ENCODE data around the gene APLP2.
"Not testable (repeated sequence)": the region's sequence is repeated elsewhere in the genome, so short reads cannot be mapped to it uniquely, and the experiment has no call there.

Gene APLP2

DNA sequence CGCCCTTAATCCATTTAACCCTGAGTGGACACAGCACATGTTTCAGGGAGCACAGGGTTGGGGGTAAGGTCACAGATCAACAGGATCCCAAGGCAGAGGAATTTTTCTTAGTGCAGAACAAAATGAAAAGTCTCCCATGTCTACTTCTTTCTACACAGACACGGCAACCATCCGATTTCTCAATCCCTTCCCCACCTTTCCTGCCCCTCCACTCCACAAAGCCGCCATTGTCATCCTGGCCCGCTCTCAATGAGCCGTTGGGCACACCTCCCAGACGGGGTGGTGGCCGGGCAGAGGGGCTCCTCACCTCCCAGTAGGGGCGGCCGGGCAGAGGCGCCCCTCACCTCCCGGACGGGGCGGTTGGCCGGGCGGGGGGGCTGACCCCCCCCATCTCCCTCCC lies 20.8 kb downstream of the APLP2 start:
- peaks cover 19% of the 10 kb centered on the region for H3K4me1 ChIP-seq (ENCODE audit: insufficient read depth, low read length)
- 96% methylated on average over 15 of the region's 16 CpGs for WGBS
- not testable (repeated sequence) for H3K9ac ChIP-seq (ENCODE audit: low read depth, low read length)

DNA sequence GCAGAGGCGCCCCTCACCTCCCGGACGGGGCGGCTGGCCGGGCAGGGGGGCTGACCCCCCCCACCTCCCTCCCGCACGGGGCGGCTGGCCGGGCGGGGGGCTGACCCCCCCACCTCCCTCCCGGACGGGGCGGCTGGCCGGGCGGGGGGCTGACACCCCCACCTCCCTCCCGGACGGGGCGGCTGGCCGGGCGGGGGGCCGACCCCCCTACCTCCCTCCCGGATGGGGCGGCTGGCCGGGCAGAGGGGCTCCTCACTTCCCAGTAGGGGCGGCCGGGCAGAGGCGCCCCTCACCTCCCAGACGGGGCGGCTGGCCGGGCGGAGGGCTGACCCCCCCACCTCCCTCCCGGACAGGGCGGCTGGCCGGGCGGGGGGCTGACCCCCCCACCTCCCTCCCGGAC lies 21.5 kb downstream of the APLP2 start:
- H3K36me3 ChIP-seq (ENCODE audit: insufficient read depth, low read length); H3K27me3 ChIP-seq (ENCODE audit: insufficient read depth, low read length); H3K9me3 ChIP-seq (ENCODE audit: insufficient read depth, low read depth, low read length); H3K9ac ChIP-seq (ENCODE audit: low read depth, low read length); H3K4me3 ChIP-seq (ENCODE audit: low read length); H3K27ac ChIP-seq (ENCODE audit: low read depth, low read length): not testable (repeated sequence)
- H3K4me1 ChIP-seq (ENCODE audit: insufficient read depth, low read length) = peaks cover 19% of the 10 kb centered on the region
- WGBS = 92% methylated on average over 15 of the region's 36 CpGs

More for the DNA sequence above, 20.8 kb downstream of the APLP2 start:
- not testable (repeated sequence) for H3K27me3 ChIP-seq (ENCODE audit: insufficient read depth, low read length); H3K9me3 ChIP-seq (ENCODE audit: insufficient read depth, low read depth, low read length); H3K27ac ChIP-seq (ENCODE audit: low read depth, low read length); H3K4me3 ChIP-seq (ENCODE audit: low read length); H3K36me3 ChIP-seq (ENCODE audit: insufficient read depth, low read length)

DNA sequence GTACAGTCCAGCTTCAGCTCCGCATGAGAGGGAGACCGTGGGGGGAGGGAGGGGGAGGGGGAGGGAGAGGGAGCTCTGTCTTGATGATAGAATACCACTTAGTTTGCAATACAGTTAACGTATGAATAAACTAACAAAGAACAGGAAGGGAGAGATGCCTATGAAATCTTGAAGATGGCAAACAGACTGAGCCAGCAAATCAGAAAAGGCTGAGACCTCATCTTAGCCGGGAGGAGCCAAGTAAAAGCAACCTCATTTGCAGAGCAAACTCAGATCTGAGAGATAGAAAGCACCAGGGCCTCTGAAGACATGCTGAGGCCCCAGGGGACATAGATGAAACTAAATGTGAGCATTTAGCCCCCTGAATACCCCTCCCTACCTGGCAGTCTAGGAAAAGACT lies 23.0 kb downstream of the APLP2 start:
- Histone ChIP-seq H3K4me1 (ENCODE audit: insufficient read depth, low read length) (peaks cover 7% of the 10 kb centered on the region; the same call in 1 of the 2 replicates), H3K4me3 (ENCODE audit: low read length) (no peak overlapping the region), H3K36me3 (ENCODE audit: insufficient read depth, low read length) (no peaks in the 10 kb centered on the region), H3K27ac (ENCODE audit: low read depth, low read length) (no peak overlapping the region), H3K9ac (ENCODE audit: low read depth, low read length) (no peak overlapping the region), H3K27me3 (ENCODE audit: insufficient read depth, low read length) (no peaks in the 10 kb centered on the region), H3K9me3 (ENCODE audit: insufficient read depth, low read depth, low read length) (0 out of 2 replicates have a peak, but pooled peaks cover 6% of the 10 kb centered on the region)
- 89% methylated on average over 4 of the region's 4 CpGs for WGBS

DNA sequence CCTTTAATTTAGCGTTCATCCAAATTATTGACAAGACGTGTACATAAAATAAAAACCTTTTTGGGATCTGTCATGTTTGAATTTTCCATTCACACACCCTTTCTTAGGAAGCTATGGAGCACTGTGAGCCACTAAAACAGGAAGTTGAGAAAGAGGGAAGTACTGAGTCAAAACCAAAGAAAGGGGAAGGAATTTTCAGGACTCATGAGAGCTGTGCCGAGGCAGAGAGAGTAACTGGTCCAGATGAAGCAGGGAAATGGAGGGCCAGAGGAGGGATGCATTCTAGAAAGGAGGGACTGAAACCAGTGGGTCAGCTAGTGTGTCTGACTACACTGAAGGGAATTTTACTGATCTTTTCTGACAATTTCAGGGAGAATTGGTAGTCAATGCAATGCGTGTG lies 24.9 kb downstream of the APLP2 start:
- H3K9ac ChIP-seq (ENCODE audit: low read depth, low read length) = no peak overlapping the region
- no peaks in the 10 kb centered on the region for H3K36me3 ChIP-seq (ENCODE audit: insufficient read depth, low read length)
- H3K4me3 ChIP-seq (ENCODE audit: low read length) = no peak overlapping the region
- H3K9me3 ChIP-seq (ENCODE audit: insufficient read depth, low read depth, low read length) = 0 out of 2 replicates have a peak, but pooled peaks cover 3% of the 10 kb centered on the region
- no peak overlapping the region for H3K27ac ChIP-seq (ENCODE audit: low read depth, low read length)
- WGBS = 93% methylated on average over 4 of the region's 4 CpGs
- no peaks in the 10 kb centered on the region for H3K27me3 ChIP-seq (ENCODE audit: insufficient read depth, low read length)
- no peaks in the 10 kb centered on the region; the same call in 1 of the 2 replicates for H3K4me1 ChIP-seq (ENCODE audit: insufficient read depth, low read length)

DNA sequence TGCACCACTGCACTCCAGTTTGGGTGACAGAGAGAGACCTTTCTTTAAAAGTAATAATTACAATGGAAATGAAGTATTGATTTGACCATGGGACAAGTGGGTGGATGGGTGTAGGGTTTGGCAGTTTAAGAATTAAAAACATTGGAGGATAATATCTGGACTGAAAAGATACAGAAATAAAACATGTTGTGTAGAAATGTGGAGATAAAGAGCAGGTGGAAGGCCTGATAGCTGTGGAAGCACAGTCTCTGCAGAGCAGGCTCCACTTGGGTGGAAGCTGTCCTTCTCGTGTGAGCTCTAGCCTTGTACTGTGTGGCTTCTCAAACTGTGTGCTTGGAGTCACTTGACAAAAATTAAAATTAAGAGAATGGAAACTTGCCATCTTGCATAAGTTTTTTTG lies 25.6 kb downstream of the APLP2 start:
- H3K36me3 ChIP-seq (ENCODE audit: insufficient read depth, low read length) = no peaks in the 10 kb centered on the region
- H3K9me3 ChIP-seq (ENCODE audit: insufficient read depth, low read depth, low read length) = no peaks in the 10 kb centered on the region
- no peak overlapping the region for H3K27ac ChIP-seq (ENCODE audit: low read depth, low read length)
- no peaks in the 10 kb centered on the region; the same call in 1 of the 2 replicates for H3K4me1 ChIP-seq (ENCODE audit: insufficient read depth, low read length)
- no peak overlapping the region for H3K4me3 ChIP-seq (ENCODE audit: low read length)
- H3K9ac ChIP-seq (ENCODE audit: low read depth, low read length) = no peak overlapping the region
- 95% methylated on average over 1 of the region's 1 CpG for WGBS
- H3K27me3 ChIP-seq (ENCODE audit: insufficient read depth, low read length) = no peaks in the 10 kb centered on the region

DNA sequence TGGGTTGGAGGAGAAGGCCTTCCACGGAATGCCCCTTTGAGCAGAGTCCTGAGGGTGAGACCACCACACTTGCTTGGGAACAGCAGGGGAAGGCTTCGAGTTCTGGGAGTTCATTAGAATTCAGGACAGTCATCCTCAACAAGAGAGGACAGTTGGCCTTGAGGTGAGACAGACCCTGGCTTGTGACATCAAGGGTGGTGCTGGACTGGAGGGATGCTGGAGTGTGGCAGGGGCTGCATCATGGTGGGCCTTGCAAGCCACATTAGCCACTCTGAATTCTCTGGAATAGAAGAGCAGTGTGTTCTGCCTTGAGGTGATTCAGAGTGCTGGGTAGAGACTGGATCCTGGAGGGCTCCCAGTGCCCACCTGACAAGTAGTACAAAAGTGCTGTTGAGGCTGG lies 26.3 kb downstream of the APLP2 start:
- 94% methylated on average over 2 of the region's 2 CpGs for WGBS
- H3K4me3 ChIP-seq (ENCODE audit: low read length) = no peak overlapping the region
- no peaks in the 10 kb centered on the region for H3K9me3 ChIP-seq (ENCODE audit: insufficient read depth, low read depth, low read length)
- H3K4me1 ChIP-seq (ENCODE audit: insufficient read depth, low read length) = no peaks in the 10 kb centered on the region; the same call in 1 of the 2 replicates
- H3K9ac ChIP-seq (ENCODE audit: low read depth, low read length) = no peak overlapping the region
- H3K36me3 ChIP-seq (ENCODE audit: insufficient read depth, low read length) = no peaks in the 10 kb centered on the region
- H3K27ac ChIP-seq (ENCODE audit: low read depth, low read length) = no peak overlapping the region
- no peaks in the 10 kb centered on the region for H3K27me3 ChIP-seq (ENCODE audit: insufficient read depth, low read length)

DNA sequence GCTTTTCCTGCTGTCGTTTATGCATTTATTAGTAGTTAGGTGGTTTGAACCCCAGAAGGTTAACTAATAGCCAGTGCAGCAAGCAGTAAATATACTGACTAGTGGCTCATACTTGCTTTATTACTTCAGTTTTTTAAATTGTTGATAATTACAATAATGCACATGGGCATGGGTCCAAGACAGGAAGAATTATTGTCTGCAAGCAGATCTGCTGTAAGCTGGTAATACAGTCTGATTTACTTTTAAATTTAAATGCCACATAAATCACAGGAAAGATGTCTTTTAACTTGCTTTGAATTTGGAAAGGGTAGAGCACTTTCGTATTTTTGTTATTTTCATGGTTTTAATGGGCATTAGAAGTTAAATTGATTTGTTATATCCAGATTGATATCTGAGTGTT lies 27.1 kb downstream of the APLP2 start:
- no peaks in the 10 kb centered on the region for H3K27me3 ChIP-seq (ENCODE audit: insufficient read depth, low read length)
- H3K9me3 ChIP-seq (ENCODE audit: insufficient read depth, low read depth, low read length) = no peaks in the 10 kb centered on the region
- no peaks in the 10 kb centered on the region for H3K36me3 ChIP-seq (ENCODE audit: insufficient read depth, low read length)
- no peak overlapping the region for H3K27ac ChIP-seq (ENCODE audit: low read depth, low read length)
- 97% methylated on average over 2 of the region's 2 CpGs for WGBS
- H3K4me1 ChIP-seq (ENCODE audit: insufficient read depth, low read length) = no peaks in the 10 kb centered on the region; the same call in 1 of the 2 replicates
- H3K4me3 ChIP-seq (ENCODE audit: low read length) = no peak overlapping the region
- no peak overlapping the region for H3K9ac ChIP-seq (ENCODE audit: low read depth, low read length)

DNA sequence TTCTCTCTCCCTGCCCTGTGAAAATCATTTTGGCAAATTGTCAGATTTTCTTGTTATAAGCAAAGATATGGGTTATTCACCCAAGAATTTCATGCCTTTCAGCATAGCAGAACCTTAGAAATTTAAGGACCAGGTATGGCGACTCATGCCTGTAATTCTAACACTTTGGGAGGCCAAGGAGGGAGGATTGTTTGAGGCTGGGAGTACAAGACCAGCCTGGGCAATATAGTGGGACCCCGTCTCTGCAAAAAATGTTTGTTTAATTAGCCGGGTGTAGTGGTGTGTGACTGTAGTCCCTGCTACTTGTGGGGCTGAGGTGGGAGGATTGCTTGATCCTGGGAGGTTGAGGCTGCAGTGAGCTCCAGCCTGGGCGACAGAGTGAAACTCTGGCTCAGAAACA lies 27.6 kb downstream of the APLP2 start:
- no peaks in the 10 kb centered on the region for H3K9me3 ChIP-seq (ENCODE audit: insufficient read depth, low read depth, low read length)
- H3K4me1 ChIP-seq (ENCODE audit: insufficient read depth, low read length) = peaks cover 1% of the 10 kb centered on the region
- no peak overlapping the region for H3K4me3 ChIP-seq (ENCODE audit: low read length)
- no peak overlapping the region for H3K9ac ChIP-seq (ENCODE audit: low read depth, low read length)
- H3K27ac ChIP-seq (ENCODE audit: low read depth, low read length) = no peak overlapping the region
- H3K36me3 ChIP-seq (ENCODE audit: insufficient read depth, low read length) = no peaks in the 10 kb centered on the region
- 93% methylated on average over 3 of the region's 4 CpGs for WGBS
- no peaks in the 10 kb centered on the region for H3K27me3 ChIP-seq (ENCODE audit: insufficient read depth, low read length)

DNA sequence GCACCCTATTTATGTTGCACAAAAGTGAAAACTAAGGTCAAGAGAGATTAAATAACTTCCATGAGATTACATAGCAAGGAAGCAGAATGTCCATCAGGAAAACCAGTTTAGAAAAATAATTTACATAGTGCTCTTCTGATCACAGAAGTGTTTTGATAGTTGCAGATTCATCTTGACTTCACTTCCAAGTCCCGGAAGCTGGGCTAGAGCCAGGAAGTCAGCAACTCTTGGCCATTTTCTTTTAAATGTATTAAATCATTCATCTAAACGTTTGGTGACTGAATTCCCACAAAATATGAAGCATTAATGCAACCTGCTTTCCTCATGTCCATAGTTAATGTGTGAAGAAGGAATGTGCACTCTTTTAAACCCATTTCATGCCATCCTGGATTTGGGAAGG lies 29.7 kb downstream of the APLP2 start:
- no peak overlapping the region for H3K4me3 ChIP-seq (ENCODE audit: low read length)
- no peak overlapping the region for H3K9ac ChIP-seq (ENCODE audit: low read depth, low read length)
- 93% methylated on average over 2 of the region's 2 CpGs for WGBS
- H3K9me3 ChIP-seq (ENCODE audit: insufficient read depth, low read depth, low read length) = no peaks in the 10 kb centered on the region
- H3K4me1 ChIP-seq (ENCODE audit: insufficient read depth, low read length) = peaks cover 14% of the 10 kb centered on the region
- H3K36me3 ChIP-seq (ENCODE audit: insufficient read depth, low read length) = no peaks in the 10 kb centered on the region
- no peak overlapping the region for H3K27ac ChIP-seq (ENCODE audit: low read depth, low read length)
- no peaks in the 10 kb centered on the region for H3K27me3 ChIP-seq (ENCODE audit: insufficient read depth, low read length)

DNA sequence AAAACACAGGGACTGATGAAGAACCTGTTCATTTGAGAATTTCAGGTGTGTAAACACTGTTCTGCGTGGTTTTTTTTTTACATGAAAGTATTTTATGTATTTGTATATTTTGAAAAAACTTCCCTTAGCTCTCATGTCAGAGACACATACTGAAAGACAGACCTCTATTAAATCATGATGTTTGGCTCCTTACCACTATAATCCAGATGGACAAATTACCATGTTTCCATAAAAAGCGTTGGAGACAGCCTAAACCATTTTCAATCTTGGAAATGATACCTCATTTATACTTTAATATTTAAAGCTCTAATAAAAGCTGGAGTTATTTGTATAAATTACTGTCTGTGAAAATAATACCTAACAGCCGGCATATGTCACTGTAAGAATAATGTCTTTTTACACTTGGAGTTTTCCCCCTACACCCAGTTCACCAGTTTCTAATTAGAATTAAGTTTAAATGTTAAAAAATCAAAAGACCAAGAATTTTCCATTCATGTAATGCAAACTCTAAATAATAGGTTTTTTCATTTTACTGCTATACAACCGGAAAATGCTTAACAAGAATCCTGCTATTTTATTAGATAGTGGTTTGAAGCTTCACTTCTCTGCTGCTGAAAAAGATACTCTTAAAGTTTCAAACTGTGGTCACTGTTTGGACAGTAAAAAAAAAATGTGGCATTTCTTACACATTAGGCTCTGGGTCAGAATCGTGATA lies 30.8 kb downstream of the APLP2 start:
- WGBS = 96% methylated on average over 4 of the region's 5 CpGs
- Histone ChIP-seq H3K4me1 (ENCODE audit: insufficient read depth, low read length) (peaks cover 14% of the 10 kb centered on the region; the same call in 1 of the 2 replicates), H3K27ac (ENCODE audit: low read depth, low read length) (no peak overlapping the region), H3K36me3 (ENCODE audit: insufficient read depth, low read length) (no peaks in the 10 kb centered on the region), H3K9me3 (ENCODE audit: insufficient read depth, low read depth, low read length) (no peaks in the 10 kb centered on the region), H3K4me3 (ENCODE audit: low read length) (no peak overlapping the region), H3K9ac (ENCODE audit: low read depth, low read length) (no peak overlapping the region), H3K27me3 (ENCODE audit: insufficient read depth, low read length) (no peaks in the 10 kb centered on the region)

DNA sequence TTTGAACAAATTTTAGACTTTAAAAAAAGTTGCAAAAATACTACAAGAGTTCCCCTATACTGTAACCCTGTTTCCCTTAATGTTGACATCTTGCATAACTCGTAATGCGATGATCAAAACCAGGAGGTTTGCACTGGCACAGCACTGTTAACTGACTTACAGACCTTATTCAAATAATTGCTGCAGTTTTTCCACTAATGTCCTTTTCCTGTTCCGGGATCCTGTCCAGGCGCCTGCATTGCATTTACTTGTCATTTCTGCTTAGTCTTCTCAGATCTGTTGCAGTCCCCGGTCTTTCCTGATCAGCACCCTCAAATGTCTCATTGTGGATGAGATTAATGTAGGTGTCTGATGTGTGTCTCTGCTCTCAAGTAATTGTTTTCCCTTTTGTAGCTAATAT lies 32.0 kb downstream of the APLP2 start:
- H3K9me3 ChIP-seq (ENCODE audit: insufficient read depth, low read depth, low read length) = no peaks in the 10 kb centered on the region
- no peaks in the 10 kb centered on the region for H3K27me3 ChIP-seq (ENCODE audit: insufficient read depth, low read length)
- H3K9ac ChIP-seq (ENCODE audit: low read depth, low read length) = no peak overlapping the region
- WGBS = 97% methylated on average over 5 of the region's 5 CpGs
- peaks cover 14% of the 10 kb centered on the region; the same call in 1 of the 2 replicates for H3K4me1 ChIP-seq (ENCODE audit: insufficient read depth, low read length)
- no peak overlapping the region for H3K27ac ChIP-seq (ENCODE audit: low read depth, low read length)
- H3K4me3 ChIP-seq (ENCODE audit: low read length) = no peak overlapping the region
- no peaks in the 10 kb centered on the region for H3K36me3 ChIP-seq (ENCODE audit: insufficient read depth, low read length)

Data from HUES64 (cell line).